COLO668 (cell line): ENCODE data around the gene NHLH1.

ENCODE experiments used
- DNase-seq: peaks from one replicate; lab custom pipeline; 2025; ENCODE audit not compliant: unreplicated experiment; lab: John Stamatoyannopoulos, UW

NHLH1 gene

DNA sequence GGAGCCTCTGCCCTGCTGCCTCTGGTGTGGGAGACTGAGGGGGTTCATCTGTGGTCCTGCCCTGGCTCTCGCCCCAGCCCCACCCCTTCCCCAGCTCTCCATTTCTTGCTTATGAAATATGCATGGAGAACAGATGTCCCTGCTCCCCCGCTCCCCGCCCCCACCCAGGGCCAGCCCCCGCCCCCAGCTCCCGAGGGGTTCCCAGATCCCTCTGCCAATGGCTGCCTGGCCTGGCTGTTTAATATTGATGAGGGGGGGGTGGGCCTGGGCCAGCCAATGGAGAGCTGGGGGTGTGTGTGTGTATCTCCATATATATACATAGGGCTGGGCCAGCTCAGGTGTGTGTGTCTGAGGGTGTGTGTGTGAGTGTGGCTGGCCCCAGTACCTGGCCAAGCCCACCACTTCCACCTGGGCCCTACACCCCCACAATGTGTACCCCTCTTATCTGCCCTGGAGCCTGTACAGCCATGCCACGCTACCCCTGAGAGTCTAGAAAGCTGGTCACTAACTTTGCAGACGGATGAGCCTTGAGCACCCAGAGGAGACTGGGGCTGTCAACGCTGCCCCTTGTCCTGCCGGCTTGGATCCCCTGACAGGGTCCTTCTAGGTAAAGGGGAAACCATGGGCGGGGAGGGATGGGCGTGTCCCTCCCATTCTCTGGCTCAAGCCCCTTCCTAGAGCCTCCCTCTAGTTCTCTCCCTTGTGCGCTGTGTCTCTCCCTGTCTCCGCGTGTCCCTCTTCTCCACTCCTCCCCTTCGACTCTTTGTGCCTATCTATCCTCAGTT, at the start of gene NHLH1:
NHLH1 (plus strand) TSS at position 341 of the 785 bp plus-strand sequence. CDS start 3,661 bp downstream, outside the sequence.
- DNase-seq, result no peak

DNA sequence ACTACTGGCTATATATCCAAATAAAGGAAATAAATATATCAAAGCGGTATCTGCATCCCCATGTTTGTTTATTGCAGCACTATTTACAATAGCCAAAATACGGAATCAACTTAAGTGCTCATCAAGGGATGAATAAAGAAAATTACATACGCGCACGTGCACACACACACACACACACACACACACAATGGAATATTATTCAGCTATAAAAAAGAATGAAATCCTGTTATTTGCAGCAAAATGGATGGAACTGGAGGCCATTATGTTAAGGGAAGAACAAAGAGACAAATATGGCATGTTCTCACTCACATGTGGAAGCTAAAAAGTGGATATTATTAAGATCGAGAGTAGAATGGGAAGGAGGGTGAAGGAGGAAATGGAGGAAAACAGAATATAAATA, 44.0 kb upstream of the NHLH1 start:
- no peak for DNase-seq

DNA sequence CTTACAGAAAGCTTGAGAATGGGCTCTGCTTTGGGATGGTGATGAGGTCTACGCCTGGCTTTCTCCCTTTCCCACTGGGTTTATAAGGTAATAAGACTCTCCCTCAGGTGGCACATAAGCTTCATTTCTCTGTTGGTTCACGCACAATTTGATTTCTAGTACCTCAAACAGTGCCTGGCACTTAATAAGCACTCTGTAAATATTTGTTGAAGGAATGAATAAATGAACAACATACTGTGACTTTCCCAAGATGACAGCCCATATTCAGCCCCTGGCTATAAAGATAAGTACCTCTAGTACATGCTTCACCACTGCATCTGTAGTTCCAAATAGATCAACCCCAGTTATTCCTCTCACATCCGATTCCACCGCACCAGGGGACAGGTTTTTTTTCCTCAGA, 41.6 kb upstream of the NHLH1 start:
- peak; percentile 75 for DNase-seq

DNA sequence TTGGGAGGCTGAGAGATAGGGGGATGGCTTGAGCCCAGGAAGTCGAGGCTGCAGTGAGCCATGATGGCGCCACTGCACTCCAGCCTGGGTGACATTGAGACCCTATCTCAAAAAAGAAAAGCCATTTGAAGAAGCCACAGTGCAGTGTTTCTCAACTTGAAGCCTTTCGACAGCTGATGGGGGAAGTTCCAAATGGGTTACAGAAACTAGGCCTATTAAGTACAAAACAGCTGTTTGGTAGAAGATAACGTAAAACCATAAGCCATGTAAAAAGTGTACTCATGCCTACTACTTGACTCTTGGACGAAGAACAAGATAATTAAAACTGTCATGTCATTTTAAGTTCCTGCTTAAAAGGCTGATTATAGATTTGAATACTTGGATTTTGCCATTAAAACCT, 40.5 kb upstream of the NHLH1 start:
- DNase-seq, result no peak

DNA sequence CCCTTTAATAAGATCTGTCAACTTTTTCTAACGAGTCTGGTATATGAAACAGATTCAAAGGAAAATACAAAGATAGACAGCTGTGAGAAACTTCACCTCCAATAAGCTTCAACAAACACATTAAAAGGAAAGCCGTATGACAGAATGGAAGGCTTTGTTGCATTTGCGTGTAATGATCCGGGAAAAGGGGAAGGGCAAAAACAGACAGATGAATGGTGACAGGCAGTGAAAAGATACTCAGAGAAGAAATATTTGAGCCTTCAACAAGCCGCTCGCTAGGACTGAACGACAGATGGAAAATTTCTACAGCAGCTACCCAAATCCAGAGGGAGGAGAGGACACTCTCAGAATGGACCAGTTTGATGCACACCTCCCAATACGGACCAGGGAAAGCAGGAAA, 38.7 kb upstream of the NHLH1 start:
- peak; percentile 19 for DNase-seq

DNA sequence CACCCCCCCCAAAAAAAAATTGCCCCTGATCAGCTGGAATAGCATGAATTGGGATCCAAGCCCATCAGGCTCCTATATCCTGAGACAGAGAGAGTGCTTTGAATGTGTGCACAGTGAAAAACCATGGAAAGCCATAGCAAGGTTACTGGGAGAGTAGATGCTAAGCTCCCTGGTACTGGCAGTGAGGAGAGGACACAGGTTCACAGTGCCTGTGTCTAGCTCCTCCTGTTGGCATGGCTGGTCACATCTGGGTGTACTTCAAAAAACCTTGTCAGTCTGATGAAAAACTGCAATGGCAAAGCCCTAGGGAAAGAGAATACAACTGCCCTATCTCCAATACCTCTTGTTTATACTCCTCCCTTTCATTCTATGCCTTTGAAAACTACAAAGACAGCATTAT, 36.8 kb upstream of the NHLH1 start:
- DNase-seq, result peak; percentile 11

DNA sequence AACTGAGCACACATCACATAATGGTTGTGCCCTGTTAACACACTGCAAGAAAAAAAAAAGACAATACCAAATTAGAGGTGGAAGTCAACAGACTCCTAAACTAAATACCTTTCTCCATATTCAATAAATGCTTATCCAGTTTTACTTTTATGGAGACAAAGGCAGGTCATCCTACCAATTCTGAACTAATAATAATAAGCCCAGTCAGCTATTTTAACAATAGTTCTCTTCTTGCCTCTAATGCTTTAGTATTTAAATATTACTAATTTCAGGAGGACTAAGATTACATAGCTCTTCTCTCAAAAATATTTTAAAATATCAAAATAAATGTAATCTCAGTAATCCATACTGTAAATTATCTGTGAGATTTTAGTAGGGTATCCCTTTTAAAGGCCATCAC, 34.4 kb upstream of the NHLH1 start:
- no peak for DNase-seq

DNA sequence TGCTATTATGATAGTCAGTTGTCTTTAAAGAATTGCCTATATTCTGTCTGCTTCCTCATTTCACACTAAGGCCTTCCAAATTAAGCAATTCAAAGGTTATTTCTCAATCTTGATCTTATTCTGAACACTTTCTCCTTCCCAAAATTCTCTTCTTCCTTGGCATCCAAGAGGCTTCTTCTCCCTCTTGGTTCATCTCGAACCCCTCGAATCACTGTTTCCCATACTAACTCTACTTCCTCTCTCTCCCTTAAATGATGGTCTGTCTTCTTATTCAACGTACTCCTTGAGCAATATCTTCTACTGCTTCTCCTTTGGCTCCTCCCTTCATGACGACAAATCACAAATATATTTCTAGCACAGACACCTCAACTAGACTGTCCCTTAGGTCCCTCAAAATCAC, 28.3 kb upstream of the NHLH1 start:
- DNase-seq, result no peak

DNA sequence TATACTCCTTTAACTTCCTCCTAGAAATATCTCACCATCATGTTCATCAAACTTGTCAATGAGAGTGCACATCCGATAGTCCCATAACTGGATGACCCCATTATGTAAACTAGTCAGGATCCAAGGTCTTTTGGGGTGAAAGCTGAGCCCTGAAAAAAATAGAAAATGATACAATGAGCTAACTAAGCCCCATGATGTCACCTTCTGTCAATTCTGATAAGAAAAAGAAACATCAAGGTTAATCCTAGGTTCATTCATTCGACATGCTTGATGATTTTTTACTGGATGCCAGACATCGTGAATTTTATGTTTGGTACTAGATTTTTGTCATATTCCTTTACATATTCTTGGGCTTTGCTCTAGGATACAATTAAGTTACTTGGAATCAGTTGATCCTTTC, 26.7 kb upstream of the NHLH1 start:
- no peak for DNase-seq

DNA sequence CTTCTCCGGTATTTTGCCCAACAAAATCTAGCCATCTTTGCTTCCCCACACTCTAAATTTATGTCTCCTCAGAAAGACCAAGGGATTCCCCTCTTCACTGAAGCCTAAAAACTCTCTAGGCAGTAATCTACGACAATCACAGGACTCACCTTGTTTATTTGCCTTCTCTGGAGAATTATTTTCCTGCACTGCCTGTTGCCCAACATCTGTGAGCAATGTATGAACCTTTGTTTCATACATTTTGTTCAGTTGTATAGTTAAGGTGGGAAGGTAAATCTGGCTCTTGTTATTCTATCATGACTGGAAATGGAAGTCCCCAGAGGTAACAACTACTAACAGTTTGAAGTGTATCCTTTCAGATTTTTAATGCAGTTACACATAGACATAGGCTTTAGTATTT, 26.0 kb upstream of the NHLH1 start:
- no peak for DNase-seq

DNA sequence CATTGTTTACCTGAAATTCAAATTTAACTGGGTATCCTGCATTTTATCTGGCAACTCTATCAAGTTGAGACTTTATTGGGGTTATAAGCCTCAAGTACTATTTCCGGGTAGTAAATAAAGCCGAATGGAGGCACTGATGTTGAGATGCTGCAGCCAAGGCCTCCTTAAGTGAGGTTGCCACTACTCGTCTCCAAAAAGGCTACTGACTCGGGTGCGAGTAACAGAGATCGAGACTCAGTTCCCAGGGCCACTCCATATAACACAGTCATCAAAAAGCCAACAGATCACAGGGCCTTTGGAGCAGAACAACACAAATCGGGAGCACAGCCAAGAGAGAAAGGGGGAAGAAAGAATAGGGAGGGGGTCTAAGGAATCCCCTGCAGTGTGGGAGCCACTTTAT, 24.3 kb upstream of the NHLH1 start:
- no peak for DNase-seq

DNA sequence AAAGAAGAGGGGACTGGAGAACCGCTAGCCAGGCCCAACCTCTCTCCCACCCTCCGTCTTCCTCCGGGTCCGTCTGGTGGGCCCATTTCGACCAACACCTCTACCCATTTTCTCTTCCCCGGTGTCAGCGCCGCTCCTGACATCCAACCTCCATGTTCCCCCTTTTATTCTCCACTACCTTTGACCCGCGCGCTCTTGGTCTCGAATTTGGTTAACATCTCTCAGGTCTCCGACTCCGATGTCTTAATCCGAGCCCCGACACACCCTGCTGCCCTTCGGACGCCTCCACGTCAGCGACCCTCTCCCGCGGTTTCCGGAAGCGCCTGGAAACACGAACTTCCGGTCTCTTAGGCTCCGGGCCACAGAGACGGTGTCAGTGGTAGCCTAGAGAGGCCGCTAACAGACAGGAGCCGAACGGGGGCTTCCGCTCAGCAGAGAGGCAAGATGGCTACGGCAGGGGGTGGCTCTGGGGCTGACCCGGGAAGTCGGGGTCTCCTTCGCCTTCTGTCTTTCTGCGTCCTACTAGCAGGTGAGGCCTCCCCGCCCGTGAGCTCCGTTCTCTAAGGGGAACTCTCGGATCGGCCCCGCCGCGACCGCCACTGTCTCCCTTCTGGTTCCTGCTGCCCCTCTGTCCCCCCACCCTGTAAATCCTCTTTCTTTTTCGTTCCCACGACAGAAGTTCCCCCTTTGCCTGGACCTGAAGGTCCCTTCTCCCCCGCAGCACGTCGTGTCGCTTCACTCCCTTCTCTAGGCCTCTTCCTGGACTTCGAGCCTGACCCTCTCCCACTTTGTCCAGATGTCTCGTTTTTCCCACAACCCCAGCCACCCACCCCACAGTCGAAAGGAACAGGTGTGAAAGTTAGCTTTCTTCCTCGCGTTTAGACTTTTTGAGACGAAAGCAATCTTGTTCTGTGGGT, 23.7 kb upstream of the NHLH1 start, which contains the start of the genes COPA and NCSTN:
COPA (minus strand) TSS at position 298 of the 917 bp plus-strand sequence; CDS start at position 218, 80 bp downstream.
NCSTN (plus strand) TSS at position 431 of the 917 bp plus-strand sequence; CDS start at position 445, 14 bp downstream.
- peak; percentile 94 for DNase-seq

DNA sequence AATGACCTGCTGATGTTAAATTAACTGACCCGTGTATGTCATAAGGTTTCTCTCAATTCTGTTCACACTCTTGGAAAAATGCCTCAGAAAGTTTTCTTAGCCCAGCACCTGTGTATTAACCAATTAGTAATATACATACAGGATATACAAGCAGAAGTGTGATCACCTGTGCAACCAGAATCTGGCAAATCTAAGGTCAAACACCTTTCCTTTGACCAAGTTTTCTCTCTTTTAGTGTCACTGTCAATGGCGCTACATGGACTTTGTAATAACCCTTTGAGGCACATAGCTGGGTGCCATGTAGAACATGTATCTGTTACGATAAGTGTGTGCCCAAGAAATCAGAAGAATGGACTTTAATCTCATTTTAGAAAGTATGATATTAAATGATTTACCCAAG, 22.6 kb upstream of the NHLH1 start:
- DNase-seq, result no peak

DNA sequence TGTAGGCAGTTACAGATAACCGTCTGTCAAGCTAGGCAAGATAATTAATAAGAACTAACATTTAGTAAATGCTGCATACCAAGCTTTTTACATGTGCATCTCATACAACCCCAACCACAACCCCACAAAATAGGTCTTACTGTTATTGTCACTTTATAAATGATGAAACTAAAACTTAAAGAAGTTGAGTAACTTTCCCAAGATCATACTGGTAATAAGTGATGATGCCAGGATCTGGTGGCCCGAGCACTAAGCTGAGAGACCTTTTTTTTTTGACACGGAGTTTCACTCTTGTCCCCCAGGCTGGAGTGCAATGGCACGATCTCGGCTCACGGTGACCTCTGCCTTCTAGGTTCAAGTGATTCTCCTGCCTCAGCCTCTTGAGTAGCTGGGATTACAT, 21.9 kb upstream of the NHLH1 start:
- DNase-seq, result no peak

DNA sequence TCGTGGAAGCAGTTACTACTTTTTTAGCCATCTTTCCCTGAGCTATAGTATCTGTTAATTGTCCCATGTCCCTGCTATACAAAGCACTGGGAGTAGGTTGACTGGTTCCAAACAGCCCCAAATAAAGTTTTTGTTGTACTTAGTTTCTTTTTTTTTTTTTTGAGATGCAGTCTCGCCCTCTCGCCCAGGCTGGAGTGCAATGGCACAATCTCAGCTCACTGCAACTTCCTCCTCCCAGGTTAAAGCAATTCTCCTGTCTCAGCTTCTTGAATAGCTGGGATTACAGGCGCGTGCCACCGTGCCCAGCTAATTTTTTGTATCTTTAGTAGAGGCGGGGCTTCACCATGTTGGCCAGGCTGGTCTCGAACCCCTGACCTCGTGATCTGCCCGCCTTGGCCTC, 20.4 kb upstream of the NHLH1 start:
- no peak for DNase-seq

DNA sequence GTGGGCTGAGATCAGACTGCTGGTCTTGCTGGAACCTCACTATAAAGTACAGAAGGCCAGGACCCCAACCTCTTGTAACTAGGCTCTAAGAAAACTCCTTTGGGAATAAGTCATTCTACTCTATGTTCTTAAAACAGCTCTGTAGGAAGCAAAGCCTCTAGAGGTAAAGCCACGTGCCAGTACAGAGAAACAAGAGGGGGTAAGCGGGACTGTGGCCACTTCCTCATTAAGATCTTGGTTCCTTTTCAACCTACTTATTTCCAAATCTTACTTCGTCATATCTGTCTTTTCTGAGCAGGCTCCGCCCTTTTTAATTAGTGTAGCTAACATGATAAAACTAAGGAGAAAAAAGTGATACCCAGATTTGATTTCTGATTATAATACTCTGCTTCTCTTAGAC, 19.9 kb upstream of the NHLH1 start:
- no peak for DNase-seq

DNA sequence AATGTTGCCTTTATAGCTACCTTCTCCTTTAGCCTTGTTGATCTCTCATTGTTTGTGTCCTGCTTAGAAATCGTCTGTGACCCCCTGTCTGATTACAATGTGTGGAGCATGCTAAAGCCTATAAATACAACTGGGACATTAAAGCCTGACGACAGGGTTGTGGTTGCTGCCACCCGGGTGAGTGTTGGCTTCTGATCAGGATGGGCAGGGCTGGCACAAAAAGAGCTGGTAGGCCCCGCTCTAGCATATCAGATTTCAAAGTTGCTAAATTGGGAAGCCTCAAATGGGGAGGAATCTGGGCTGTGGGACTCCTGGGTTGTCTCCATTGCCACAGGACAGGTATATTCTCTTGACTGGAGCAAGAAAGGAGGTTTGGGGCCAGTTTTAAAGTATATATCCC, 15.2 kb upstream of the NHLH1 start:
- DNase-seq, result no peak

DNA sequence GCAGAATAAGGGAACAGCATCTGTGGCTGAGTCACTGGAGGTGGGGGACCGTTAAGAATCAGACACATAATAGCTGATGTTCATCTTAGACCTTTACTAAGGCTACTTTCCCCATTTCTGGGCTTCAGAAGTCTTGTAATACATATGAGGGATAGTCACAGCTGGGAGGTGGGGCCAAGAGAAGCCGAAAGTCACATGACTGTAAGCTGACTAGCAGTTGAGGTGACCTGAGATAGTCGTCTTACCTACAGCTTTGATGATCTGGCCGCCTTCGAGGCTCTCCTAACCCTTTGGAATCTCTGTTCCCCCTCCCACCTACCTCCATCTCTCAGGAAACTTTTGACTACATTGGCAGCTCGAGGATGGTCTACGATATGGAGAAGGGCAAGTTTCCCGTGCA, 14.3 kb upstream of the NHLH1 start:
- no peak for DNase-seq

DNA sequence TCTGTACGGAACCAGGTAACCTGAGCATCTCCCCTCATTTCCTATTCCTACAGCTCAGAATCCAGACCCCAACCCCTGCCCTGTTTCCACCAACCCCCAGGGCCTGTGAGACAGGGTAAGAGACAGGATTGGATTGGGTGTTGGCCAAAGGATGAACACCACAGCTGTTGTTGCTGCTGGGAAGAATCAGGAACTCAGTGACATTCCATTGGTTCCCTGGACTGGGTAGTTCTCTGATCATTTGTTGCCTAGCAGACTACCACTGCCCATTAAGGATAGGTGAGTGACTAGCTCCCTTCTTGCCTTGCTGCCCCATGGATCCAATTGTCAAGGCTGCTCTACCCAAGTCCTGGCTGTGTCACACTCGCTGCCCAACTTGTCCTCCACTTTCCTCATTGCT, 13.6 kb upstream of the NHLH1 start:
- no peak for DNase-seq

DNA sequence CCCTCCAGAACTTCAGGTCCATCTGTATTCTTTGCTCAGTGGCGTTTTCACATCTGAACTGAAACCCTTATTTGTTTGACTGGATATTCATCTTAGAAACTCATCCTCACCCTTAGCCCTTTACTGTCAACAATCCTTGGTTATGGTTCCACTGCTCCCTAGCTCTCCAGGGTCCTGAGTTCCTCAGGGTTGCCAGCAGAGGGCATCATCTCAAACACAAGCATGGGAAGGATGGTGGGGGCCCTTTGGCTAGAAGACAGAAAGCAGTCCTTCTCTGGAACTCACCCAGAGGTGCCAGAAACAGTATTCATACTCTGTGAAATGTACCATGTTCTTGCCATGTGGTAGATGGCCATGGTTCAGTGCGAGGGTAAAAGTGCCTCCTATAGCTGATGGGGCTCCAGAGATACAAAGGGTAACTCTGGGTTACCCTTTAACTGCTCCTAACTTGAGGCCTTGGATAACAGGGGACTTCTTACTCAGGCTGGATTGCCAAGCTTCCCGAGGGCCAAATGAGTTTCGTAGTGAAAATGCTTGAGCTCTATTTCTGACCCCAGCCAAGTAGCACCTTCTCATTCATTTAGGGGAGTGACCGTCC, 12.4 kb upstream of the NHLH1 start:
- no peak for DNase-seq

DNA sequence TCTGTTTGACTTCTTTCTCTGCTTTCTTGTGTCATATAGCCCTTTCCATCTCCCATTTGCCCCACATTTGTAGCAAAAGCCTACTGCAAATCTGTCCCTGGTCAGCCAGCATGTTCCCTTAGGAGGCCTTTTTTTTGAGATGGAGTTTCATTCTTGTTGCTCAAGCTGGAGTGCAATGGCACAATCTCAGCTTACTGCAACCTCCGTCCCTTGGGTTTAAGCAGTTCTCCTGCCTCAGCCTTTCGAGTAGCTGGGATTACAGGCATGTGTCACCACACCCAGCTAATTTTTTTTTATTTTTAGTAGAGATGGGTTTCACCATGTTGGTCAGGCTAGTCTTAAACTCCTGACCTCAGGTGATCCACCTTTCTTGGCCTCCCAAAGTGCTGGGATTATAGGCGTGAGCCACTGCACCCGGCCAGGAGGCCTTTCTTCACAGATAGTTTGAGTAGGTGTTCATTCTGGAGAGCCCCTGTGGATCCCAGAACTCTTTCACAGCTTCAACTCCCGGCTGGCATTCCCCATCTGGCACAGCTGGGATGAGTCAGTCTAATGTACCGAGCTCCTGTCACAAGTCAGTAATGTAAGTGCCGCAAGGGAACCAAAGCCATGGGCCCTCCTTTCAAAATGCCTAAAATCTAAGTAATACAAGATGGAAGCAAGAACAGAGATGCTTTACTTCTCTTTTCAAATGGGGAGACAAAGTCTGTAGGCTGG, 9.4 kb upstream of the NHLH1 start:
- no peak for DNase-seq
